Body of pancreas (tissue), 4 donors: ENCODE results near the gene NGF. TPM values are rescaled to one million over a fixed set of nuclear protein-coding genes. Genes with fewer than 3 reads are reported as not detected.

ENCODE experiments used
- ATAC-seq: fragments of 150-250 bp; one replicate; pipeline ENCODE4 v1.9.1; 2016
- DNase-seq, 4 donors: peaks; one replicate each; pipeline ENCODE4 v3.0.0-alpha.2; 2019
- H3K27ac ChIP-seq, 4 donors: fragments of 200-600 bp; sonication (generic); 1 replicate in 3 of 4; 2 replicates in 1 of 4; pipeline versions ENCODE4 v1.5.1 to v1.6.1; 2016 to 2019; ENCODE audit warnings: mild to moderate bottlenecking in 1 of 4, mixed read lengths in 1 of 4, moderate library complexity in 1 of 4
- H3K27me3 ChIP-seq, 2 donors: fragments of 200-600 bp; sonication (generic); one replicate each; pipeline ENCODE4 v1.6.0; 2016; ENCODE audit warnings: mild to moderate bottlenecking in 1 of 2
- H3K36me3 ChIP-seq, 2 donors: fragments of 200-600 bp; sonication (generic); replicated peaks in 1 of 2; 2 replicates each; pipeline ENCODE4 v1.5.1; 2016; ENCODE audit warnings: low read depth in 2 of 2; ENCODE audit not compliant: insufficient read depth in 1 of 2
- H3K4me1 ChIP-seq: fragments of 200-600 bp; sonication (generic); one replicate; pipeline ENCODE4 v1.6.0; 2016
- H3K4me3 ChIP-seq, 2 donors: fragments of 200-600 bp; sonication (generic); 1 replicate in 1 of 2; 2 replicates in 1 of 2; pipeline ENCODE4 v1.5.1; 2016 to 2019
- H3K9me3 ChIP-seq, 3 donors: fragments of 200-600 bp; sonication (generic); 1 replicate in 2 of 3; 2 replicates in 1 of 3; pipeline ENCODE4 v1.5.1; 2016
- POLR2A ChIP-seq, 3 donors: fragments of 450-650 bp; IDR thresholded peaks; one replicate each; pipeline ENCODE4 v1.6.1; 2016; ENCODE audit warnings: antibody characterized with exemption in 3 of 3, mild to moderate bottlenecking in 2 of 3
- WGBS, 2 donors: methylation state at CpG; one replicate each; pipeline ENCODE4 v1.1.5; 2017; 5-methylcytosine and 5-hydroxymethylcytosine counted together
- intact Hi-C: fragments of 100-400 bp; cut with DNase I; formaldehyde crosslinking; loops from one replicate; pipeline ENCODE4 v1.15.1; 2023
- total RNA-seq, 2 donors: library from RNA; depleted of rRNA; stranded (reverse); fragments of >200 nt; gene quantifications; one replicate each; pipeline ENCODE4 v1.1.0, GENCODE V29; 2016
- TF ChIP-seq, protein P1 (sequence below), 7 experiments: fragments of 450-650 bp in 4 of 7; fragments of 200-600 bp in 3 of 7; sonication (generic) in 3 of 7; IDR thresholded peaks; one replicate each; pipeline ENCODE4 v1.5.1; 2016 to 2019; ENCODE audit warnings: antibody characterized with exemption in 7 of 7

The NGF gene
- total RNA-seq, 2 donors from 2014 or later: 3.6 TPM; not detected in 1

DNA sequence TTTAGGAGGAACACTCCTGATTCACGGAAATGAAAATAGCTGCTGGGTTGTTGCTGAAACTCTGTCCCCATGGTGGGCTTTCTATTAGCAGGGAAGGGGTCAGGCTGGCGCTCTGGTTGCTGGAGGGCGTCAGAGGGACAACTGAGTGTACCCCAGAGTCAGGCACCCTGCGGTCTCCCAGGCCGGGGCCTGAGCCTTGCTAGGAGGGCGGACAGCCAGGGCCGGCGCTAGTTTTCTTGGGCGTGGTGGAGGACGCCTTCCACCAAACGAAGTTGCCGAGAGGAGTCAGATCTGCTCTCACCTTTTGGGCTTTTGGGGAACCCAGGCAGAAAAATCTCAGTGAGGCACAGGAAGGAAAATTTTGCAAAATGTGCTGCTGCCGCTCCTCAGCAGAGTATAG, 54.8 kb downstream of the NGF start:
- intact Hi-C loops: no loop called here
- DNase-seq (no peak), ATAC-seq (no peak)
- Histone ChIP-seq H3K27ac (peak overlapping the region in 3 of 4 donors; percentile 8 to 63 (median 43)), H3K27me3 (no peaks in the 10 kb centered on the region), H3K4me1 (no peaks in the 10 kb centered on the region), H3K36me3 (no peaks in the 10 kb centered on the region), H3K9me3 (no peaks in the 10 kb centered on the region), H3K4me3 (no peak overlapping the region)
- no peak for TF ChIP-seq POLR2A (IDR thresholded peaks at IDR 0.05)
- TF ChIP-seq, protein P1, sequence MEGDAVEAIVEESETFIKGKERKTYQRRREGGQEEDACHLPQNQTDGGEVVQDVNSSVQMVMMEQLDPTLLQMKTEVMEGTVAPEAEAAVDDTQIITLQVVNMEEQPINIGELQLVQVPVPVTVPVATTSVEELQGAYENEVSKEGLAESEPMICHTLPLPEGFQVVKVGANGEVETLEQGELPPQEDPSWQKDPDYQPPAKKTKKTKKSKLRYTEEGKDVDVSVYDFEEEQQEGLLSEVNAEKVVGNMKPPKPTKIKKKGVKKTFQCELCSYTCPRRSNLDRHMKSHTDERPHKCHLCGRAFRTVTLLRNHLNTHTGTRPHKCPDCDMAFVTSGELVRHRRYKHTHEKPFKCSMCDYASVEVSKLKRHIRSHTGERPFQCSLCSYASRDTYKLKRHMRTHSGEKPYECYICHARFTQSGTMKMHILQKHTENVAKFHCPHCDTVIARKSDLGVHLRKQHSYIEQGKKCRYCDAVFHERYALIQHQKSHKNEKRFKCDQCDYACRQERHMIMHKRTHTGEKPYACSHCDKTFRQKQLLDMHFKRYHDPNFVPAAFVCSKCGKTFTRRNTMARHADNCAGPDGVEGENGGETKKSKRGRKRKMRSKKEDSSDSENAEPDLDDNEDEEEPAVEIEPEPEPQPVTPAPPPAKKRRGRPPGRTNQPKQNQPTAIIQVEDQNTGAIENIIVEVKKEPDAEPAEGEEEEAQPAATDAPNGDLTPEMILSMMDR (IDR thresholded peaks at IDR 0.05): no peak
- WGBS, 2 donors: 86 to 90% methylated on average over 13 of the region's 13 CpGs

DNA sequence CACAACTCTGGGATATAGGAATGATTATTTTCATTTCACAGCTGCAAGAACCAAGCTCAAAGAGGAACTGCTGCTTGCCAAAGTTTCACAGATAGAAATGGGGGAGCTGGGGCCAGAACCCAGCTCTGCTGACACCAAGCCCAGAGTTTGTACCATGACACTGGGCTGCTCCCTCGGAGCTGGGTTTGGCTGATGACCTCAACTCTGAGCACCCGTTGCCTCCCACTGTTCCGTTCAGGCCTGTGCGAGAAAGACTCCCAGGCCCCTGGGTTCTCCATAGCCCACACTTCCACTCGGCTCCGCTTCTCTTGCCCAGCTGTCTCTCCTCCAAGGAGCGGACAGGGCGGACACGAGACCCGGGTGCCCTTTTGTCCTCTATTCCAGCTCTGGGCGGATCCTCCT, 55.2 kb downstream of the NGF start:
- peak; percentile 71 for ATAC-seq
- TF ChIP-seq, protein P1 (IDR thresholded peaks at IDR 0.05): no peak
- no peak for TF ChIP-seq POLR2A (IDR thresholded peaks at IDR 0.05)
- H3K36me3 ChIP-seq: no peaks in the 10 kb centered on the region
- H3K4me3 ChIP-seq: no peak overlapping the region
- 74 to 83% methylated on average over 11 of the region's 11 CpGs for WGBS, 2 donors
- H3K27me3 ChIP-seq: no peaks in the 10 kb centered on the region
- H3K27ac ChIP-seq: peak overlapping the region in 2 of 4 donors; percentile 43 to 63
- H3K9me3 ChIP-seq: no peaks in the 10 kb centered on the region
- no peaks in the 10 kb centered on the region for H3K4me1 ChIP-seq
- peak; percentile 31 to 65 (median 42) for DNase-seq
- intact Hi-C loops: no loop called here

- no peak for TF ChIP-seq POLR2A (IDR thresholded peaks at IDR 0.05)
- TF ChIP-seq, protein P1 (IDR thresholded peaks at IDR 0.05): no peak
- WGBS, 2 donors: 85 to 95% methylated on average over 2 of the region's 2 CpGs
- Histone ChIP-seq H3K27ac (no peak overlapping the region), H3K9me3 (peaks cover 0 to 4% (median 0%) of the 10 kb centered on the region in 3 donors), H3K36me3 (no peaks in the 10 kb centered on the region), H3K4me1 (no peaks in the 10 kb centered on the region), H3K27me3 (no peaks in the 10 kb centered on the region), H3K4me3 (no peak overlapping the region)
- ATAC-seq: no peak
- no peak for DNase-seq
- intact Hi-C loops: no loop called here
Measured at GRCh38 chr1:115281143-115281542, 56.9 kb downstream of the NGF start.

DNA sequence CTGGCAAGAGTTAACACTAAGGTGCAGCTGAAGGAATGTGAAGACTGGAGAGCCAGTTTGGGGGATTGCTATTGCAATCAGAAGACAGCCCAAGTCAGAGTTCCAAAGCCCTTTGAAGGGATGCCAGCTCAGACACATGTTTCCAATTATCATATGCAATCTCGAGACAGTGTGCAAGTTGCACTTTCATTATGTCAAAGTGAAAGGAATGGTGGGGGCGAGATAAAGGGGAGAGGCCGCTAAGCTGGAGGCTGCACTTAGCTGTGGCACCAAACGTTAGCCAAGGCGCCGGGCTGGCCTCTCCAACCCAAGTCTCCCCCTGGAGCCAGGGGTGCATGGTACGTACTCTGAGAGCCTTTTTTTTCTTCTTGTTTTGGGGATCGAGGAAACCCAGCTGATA, 58.0 kb downstream of the NGF start:
- no peaks in the 10 kb centered on the region for H3K27me3 ChIP-seq
- TF ChIP-seq, protein P1 (IDR thresholded peaks at IDR 0.05): no peak
- H3K4me3 ChIP-seq: no peak overlapping the region
- ATAC-seq (no peak), DNase-seq (peak in 1 of 4 donors; percentile 17)
- H3K27ac ChIP-seq: no peak overlapping the region
- WGBS, 2 donors: 77 to 78% methylated on average over 8 of the region's 8 CpGs
- H3K36me3 ChIP-seq: no peaks in the 10 kb centered on the region
- intact Hi-C loops: no loop called here
- H3K4me1 ChIP-seq: no peaks in the 10 kb centered on the region
- H3K9me3 ChIP-seq: peaks cover 0 to 4% (median 0%) of the 10 kb centered on the region in 3 donors

- no peaks in the 10 kb centered on the region for H3K36me3 ChIP-seq
- no peak overlapping the region for H3K27ac ChIP-seq
- DNase-seq: no peak
- H3K9me3 ChIP-seq: peaks cover 0 to 4% (median 0%) of the 10 kb centered on the region in 3 donors
- ATAC-seq: no peak
- no peaks in the 10 kb centered on the region for H3K27me3 ChIP-seq
- H3K4me3 ChIP-seq: no peak overlapping the region
- no peak for TF ChIP-seq POLR2A (IDR thresholded peaks at IDR 0.05)
- TF ChIP-seq, protein P1 (IDR thresholded peaks at IDR 0.05): no peak
- no peaks in the 10 kb centered on the region for H3K4me1 ChIP-seq
- WGBS, 2 donors: 77 to 78% methylated on average over 3 of the region's 3 CpGs
- intact Hi-C loops: no loop called here
Measured at GRCh38 chr1:115278211-115278610, 59.8 kb downstream of the NGF start.
